Stomach smooth muscle (tissue), 2 donors: ENCODE data around the gene XIRP2.

ENCODE experiments used
- H3K27ac ChIP-seq: one replicate; pipeline ENCODE4 v1.7.0; 2013; ENCODE audit warnings: mild to moderate bottlenecking, low read length, inconsistent platforms
- H3K27me3 ChIP-seq, 2 donors: one replicate each; pipeline ENCODE4 v1.7.0; 2013; ENCODE audit warnings: low read length in 2 of 2; ENCODE audit not compliant: insufficient read depth in 2 of 2, control insufficient read depth in 1 of 2
- H3K36me3 ChIP-seq, 2 donors: one replicate each; pipeline ENCODE4 v1.7.0; 2013; ENCODE audit warnings: low read length in 2 of 2; ENCODE audit not compliant: control insufficient read depth in 2 of 2, insufficient read depth in 2 of 2
- H3K4me1 ChIP-seq: one replicate; pipeline ENCODE4 v1.7.0; 2013; ENCODE audit warnings: low read length; ENCODE audit not compliant: control insufficient read depth, insufficient read depth
- H3K4me3 ChIP-seq, 2 donors: one replicate each; pipeline ENCODE4 v1.7.0; 2013; ENCODE audit warnings: low read length in 2 of 2
- H3K9ac ChIP-seq, 2 donors: one replicate each; pipeline ENCODE4 v1.7.0; 2013; ENCODE audit warnings: low read length in 2 of 2, mild to moderate bottlenecking in 1 of 2
- H3K9me3 ChIP-seq, 2 donors: one replicate each; pipeline ENCODE4 v1.7.0; 2013; ENCODE audit warnings: low read length in 2 of 2; ENCODE audit not compliant: control insufficient read depth in 2 of 2
- donor health status: healthy.
- donor health status: Pancreatic carcinoma.

The XIRP2 gene

GRCh38 chr2:167147271-167147941 is 259.1 kb downstream of the XIRP2 start:
- no peaks in the 10 kb centered on the region for H3K36me3 ChIP-seq
- H3K9ac ChIP-seq = no peak overlapping the region
- H3K4me1 ChIP-seq = no peaks in the 10 kb centered on the region
- no peak overlapping the region for H3K27ac ChIP-seq
- H3K4me3 ChIP-seq = no peak overlapping the region
- H3K9me3 ChIP-seq = no peaks in the 10 kb centered on the region
- no peaks in the 10 kb centered on the region for H3K27me3 ChIP-seq

DNA sequence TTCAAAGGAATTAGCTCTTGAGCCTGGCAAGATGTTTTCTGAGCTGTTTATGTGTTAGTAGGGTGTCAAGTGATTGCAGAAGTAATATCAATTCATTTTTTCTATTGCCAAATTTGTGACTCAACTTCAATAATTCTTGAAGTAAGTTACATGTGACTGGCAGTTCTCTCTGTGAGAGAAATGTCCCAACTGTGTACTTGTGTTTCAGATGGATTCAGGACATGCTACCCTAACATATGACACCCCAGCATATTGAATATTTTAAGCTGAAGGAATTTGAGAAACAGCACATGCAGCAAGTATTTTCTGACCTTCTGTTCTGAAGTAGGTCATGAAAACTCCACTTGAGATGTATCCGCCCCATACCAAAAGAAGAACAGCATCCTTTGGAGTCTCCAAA is 263.6 kb downstream of the XIRP2 start:
- Histone ChIP-seq H3K27me3 (no peaks in the 10 kb centered on the region), H3K27ac (no peak overlapping the region), H3K4me3 (no peak overlapping the region), H3K4me1 (no peaks in the 10 kb centered on the region), H3K9me3 (no peaks in the 10 kb centered on the region), H3K36me3 (no peaks in the 10 kb centered on the region), H3K9ac (no peak overlapping the region)

DNA sequence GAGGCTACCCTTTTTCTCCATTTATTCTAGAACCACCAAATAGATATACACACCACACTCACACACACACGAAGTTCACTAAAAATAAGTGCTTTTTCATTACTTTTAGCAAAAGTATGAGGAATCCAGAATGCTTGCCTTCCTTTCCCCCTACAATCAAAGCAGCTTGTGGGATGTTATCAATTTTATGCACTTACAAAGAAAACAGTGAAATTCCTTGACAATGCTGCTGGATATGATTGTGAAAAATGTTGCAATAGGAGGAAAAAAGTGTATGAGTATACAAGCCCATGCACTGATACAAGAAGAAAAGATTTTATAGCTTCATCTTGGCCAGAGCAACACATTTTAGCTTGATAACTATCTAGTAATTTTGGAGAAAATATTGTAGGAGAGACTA is 269.2 kb downstream of the XIRP2 start:
- Histone ChIP-seq H3K27me3 (no peaks in the 10 kb centered on the region), H3K4me1 (peaks cover 2% of the 10 kb centered on the region), H3K9me3 (peaks cover 0 to 3% of the 10 kb centered on the region in 2 donors), H3K36me3 (no peaks in the 10 kb centered on the region), H3K27ac (no peak overlapping the region), H3K4me3 (no peak overlapping the region), H3K9ac (no peak overlapping the region)

- Histone ChIP-seq H3K4me1 (no peaks in the 10 kb centered on the region), H3K36me3 (no peaks in the 10 kb centered on the region), H3K9ac (no peak overlapping the region), H3K27me3 (no peaks in the 10 kb centered on the region), H3K9me3 (no peaks in the 10 kb centered on the region), H3K27ac (no peak overlapping the region), H3K4me3 (no peak overlapping the region)
Observed at GRCh38 chr2:167177196-167177595, 288.9 kb downstream of the XIRP2 start.

DNA sequence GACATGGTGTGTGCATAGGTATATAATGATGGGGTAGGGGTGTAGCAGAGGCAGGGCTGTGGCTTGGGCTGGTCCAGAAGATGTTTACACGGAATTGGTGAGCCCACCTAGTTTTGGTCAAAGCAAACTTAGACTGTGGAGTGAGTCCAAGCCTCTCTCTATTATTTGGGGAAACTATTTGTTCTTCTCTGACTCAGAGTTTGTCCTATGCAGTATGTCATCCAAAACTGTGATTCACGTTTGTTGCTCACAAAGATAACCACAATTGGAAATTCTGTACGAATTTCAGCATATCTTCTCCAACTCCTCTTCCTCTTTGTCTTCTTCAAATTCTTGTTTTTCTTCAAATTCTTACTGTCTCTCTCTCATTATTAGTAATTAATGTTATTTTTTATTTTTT is 292.9 kb downstream of the XIRP2 start:
- H3K9ac ChIP-seq = no peak overlapping the region
- H3K4me1 ChIP-seq = no peaks in the 10 kb centered on the region
- H3K27ac ChIP-seq = no peak overlapping the region
- no peak overlapping the region for H3K4me3 ChIP-seq
- no peaks in the 10 kb centered on the region for H3K27me3 ChIP-seq
- no peaks in the 10 kb centered on the region for H3K36me3 ChIP-seq
- no peaks in the 10 kb centered on the region for H3K9me3 ChIP-seq

DNA sequence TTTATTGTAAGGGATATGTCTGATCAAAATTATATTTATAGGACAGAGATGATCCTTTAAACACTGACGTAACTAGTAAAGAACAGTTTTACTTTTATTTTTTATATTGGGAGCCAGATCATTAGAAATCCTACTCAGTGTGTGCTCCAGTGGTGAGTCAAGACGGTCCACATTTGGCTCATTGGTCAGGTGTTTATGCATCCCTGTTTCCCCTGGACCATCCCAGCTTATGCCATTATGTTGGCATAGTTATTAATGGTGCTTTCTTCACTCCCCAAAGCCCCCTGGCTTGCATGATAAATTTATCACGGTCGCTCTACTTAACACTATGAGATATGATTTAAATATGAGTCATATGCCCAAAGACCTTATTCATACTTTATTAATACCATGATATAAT is 293.4 kb downstream of the XIRP2 start:
- Histone ChIP-seq H3K9me3 (no peaks in the 10 kb centered on the region), H3K4me1 (no peaks in the 10 kb centered on the region), H3K4me3 (no peak overlapping the region), H3K27ac (no peak overlapping the region), H3K36me3 (no peaks in the 10 kb centered on the region), H3K9ac (no peak overlapping the region), H3K27me3 (no peaks in the 10 kb centered on the region)

DNA sequence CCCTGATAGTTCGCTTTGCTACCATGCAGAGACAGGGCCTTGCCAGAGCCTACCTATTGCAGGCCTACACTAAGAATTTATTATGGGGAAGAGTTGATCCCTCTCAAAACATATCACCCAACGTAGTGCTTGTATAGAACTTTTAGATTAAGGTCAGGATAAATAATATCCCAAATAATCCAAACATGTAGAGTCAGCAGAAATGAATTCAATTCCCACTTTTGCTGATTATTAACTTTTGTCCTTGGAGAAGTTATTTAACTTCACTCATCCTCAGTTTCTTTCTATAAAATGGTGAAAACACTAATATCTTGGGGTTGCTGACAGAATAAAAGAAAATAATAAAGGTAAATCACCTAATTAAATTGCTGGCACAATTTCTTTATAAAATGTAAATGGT is 294.1 kb downstream of the XIRP2 start:
- H3K4me1 ChIP-seq = peaks cover 4% of the 10 kb centered on the region
- no peaks in the 10 kb centered on the region for H3K36me3 ChIP-seq
- H3K9me3 ChIP-seq = no peaks in the 10 kb centered on the region
- no peak overlapping the region for H3K27ac ChIP-seq
- H3K27me3 ChIP-seq = no peaks in the 10 kb centered on the region
- no peak overlapping the region for H3K9ac ChIP-seq
- H3K4me3 ChIP-seq = no peak overlapping the region

- Histone ChIP-seq H3K27ac (no peak overlapping the region), H3K4me1 (peaks cover 4% of the 10 kb centered on the region), H3K27me3 (no peaks in the 10 kb centered on the region), H3K9me3 (no peaks in the 10 kb centered on the region), H3K36me3 (no peaks in the 10 kb centered on the region), H3K4me3 (no peak overlapping the region), H3K9ac (no peak overlapping the region)
Observed at GRCh38 chr2:167183931-167184330, 295.7 kb downstream of the XIRP2 start.

DNA sequence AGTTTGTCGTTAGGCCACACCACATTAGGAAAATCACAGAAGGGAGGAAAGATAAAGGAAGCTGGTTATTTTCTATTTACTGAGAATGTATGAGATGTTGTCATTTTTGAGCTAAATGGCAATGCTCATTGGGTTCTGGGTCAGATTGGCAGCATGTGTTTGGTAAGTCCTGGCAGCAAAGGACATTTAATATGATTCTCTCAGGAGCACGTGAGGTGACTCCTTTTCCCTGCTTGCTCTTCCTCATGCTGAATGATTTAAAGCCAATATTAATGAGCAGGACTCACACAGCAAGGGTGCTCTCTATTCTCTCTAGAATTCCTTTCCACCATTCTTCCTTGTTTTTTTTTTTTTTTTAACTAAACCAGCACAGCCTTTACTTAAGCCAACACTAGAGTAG is 298.2 kb downstream of the XIRP2 start:
- no peak overlapping the region for H3K9ac ChIP-seq
- H3K27me3 ChIP-seq = no peaks in the 10 kb centered on the region
- no peaks in the 10 kb centered on the region for H3K36me3 ChIP-seq
- H3K4me1 ChIP-seq = peaks cover 10% of the 10 kb centered on the region
- H3K9me3 ChIP-seq = no peaks in the 10 kb centered on the region
- no peak overlapping the region for H3K27ac ChIP-seq
- no peak overlapping the region for H3K4me3 ChIP-seq

DNA sequence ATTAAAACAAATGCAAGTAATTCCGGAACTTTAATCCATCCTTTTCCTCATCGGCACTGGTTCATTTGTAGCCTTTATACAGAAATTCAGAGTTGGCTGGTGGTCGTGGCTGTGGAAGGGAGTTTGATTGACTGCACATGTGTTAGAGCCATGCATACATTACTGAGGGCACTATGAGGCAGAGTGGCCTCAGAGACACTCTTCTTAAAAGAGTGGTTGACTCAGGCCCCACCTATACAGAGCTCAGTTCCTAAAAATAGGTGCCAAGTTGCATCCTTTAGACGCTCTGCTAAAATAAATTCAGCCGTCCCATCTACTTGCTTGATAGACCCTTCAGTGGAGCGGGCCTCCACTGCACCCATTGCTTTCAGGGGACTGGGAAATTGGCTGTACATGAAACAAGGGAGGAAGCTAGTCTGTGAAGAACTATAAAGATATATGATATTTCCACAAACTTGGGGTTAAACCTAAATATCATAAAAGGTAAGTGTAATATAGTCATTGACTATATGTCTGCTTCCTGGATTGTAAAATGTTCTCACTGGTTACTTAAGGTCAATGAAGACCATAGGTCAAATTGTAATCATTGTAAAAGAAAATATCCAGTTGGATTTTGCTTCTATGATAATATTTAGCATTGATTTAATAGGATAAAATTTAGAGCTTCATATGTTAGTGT is 298.9 kb downstream of the XIRP2 start:
- H3K4me1 ChIP-seq = peaks cover 10% of the 10 kb centered on the region
- H3K4me3 ChIP-seq = no peak overlapping the region
- no peaks in the 10 kb centered on the region for H3K27me3 ChIP-seq
- no peaks in the 10 kb centered on the region for H3K9me3 ChIP-seq
- H3K27ac ChIP-seq = no peak overlapping the region
- H3K9ac ChIP-seq = no peak overlapping the region
- no peaks in the 10 kb centered on the region for H3K36me3 ChIP-seq
